Testis (tissue), 2 donors: Measurements from ENCODE around the gene STK35.

Source experiments
- CTCF ChIP-seq, 3 experiments: fragments of 450-650 bp in 2 of 3; fragments of 200-600 bp in 1 of 3; sonication (generic) in 1 of 3; IDR thresholded peaks; one replicate each; pipeline ENCODE4 v1.5.1; 2016 to 2019; ENCODE audit warnings: antibody characterized with exemption in 3 of 3, mild to moderate bottlenecking in 2 of 3, moderate library complexity in 1 of 3
- POLR2A ChIP-seq: fragments of 450-650 bp; IDR thresholded peaks from one replicate; pipeline ENCODE4 v1.6.1; 2017; ENCODE audit warnings: antibody characterized with exemption, mild to moderate bottlenecking, moderate library complexity

- no peak for TF ChIP-seq CTCF (IDR thresholded peaks at IDR 0.05)
- TF ChIP-seq POLR2A = no peak
These were observed 48.0 kb upstream of the STK35 start for GRCh38 chr20:2053615-2054014.
